ELR (cell line): ENCODE measurements around the gene DSTYK.
"Not testable (repeated sequence)": the region's sequence is repeated elsewhere in the genome, so short reads cannot be mapped to it uniquely, and the experiment has no call there.

Source experiments
- DNase-seq: peaks from one replicate; pipeline ENCODE4 v3.0.0-alpha.2; 2015; ENCODE audit warnings: low read depth

Gene DSTYK

GRCh38 chr1:205214756-205215155 lies 3.3 kb upstream of the DSTYK start:
- no peak for DNase-seq

GRCh38 chr1:205211839-205212536 lies 486 bp upstream of the DSTYK start:
- DNase-seq: no peak

DNA sequence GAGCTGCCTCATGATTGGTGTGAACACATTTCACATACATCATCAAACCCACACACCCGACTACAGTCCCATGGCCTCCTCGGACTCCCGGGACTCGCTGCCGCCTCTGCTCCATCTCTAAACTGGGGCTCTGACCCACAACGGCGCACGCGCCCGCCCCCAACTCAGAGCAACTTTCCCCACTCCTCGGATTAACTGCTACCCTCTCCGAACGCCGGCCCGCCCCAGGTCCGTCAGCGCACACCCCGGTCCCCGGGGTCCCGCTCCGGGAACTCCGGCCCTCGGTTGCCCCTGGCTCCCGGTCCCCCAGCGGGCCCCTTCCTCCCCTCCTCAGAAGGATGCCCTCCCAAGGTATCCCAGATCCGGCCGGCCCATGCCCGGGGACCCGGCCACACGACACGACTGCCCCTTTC lies 740 bp downstream of the DSTYK start:
- peak; percentile 44 for DNase-seq

DNA sequence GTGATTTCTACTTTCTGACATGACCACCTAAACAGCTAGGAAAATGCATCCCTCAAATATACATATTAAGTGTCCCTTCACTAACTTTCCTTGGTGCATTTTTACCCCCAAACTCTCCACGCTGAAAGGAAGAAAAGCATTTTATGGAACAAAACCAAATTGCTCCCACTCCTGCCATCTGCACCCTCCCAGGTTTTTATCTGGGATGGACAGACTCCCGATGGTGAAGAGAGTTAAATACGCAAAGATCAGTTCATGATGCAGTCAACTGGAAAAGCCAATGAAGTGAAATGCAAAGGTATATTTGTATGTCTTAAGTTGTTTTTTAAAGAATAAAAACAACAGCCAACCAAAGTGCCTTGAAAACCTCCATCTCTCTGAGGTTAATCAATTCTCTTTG lies 2.7 kb downstream of the DSTYK start:
- no peak for DNase-seq

DNA sequence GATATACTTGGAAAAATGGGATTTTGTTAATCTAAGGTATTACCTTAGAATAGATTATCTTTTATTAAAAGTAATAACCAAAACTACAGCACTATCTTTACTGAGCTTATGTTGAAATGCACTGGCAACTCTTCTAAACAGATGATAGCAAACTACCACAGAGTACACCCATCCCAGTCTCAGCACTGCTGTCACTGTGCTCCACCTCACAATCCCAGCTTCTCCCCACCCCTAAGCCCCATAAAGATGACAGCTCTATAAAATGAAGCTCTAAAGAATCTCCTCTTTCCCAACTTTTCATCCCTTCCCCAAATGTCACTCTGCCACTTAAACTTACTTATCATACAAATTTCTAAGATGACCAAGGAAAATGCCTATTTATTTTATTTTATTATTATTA lies 6.4 kb downstream of the DSTYK start:
- no peak for DNase-seq

GRCh38 chr1:205204552-205204951 lies 7.0 kb downstream of the DSTYK start:
- peak; percentile 49 for DNase-seq

GRCh38 chr1:205199931-205200299 lies 11.6 kb downstream of the DSTYK start:
- no peak for DNase-seq

DNA sequence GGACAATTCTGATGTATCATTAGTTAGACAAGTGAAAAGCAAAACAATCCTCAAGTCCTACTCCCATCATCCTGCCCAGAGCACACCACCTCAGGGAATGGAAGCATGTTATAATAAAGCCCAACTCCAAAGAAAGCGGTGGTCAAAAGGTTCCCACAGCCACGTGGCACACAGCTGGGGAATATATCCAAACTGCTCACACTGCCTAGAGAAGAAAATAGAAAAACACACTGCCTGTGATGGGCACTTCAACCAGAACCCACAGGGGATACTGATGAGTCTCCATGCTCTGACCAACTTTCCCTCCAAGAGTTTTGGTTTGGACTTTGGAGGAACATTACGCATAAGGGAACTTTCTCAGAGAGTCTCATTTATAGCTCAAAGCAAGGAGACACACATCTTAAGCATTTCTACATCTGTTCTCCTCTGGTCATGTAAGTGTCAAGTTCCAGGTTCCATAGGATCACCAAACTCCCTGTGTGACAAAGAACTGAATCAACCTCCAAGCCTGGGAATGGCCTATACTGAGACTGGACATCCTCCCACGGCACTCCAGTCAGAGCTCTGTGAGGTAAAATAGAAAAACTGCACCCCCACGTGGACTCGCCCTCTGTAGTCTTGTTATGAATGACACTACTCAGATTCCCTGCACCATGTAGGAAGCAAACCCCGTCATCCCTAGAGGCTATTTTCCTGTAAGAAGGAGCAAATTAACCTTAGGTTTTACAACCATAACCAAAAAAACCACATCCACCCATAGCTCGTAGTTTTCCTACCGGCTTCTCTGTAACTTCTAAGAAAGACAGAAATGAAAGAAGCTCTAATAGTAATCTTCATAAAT lies 12.2 kb downstream of the DSTYK start:
- peak; percentile 77 for DNase-seq

DNA sequence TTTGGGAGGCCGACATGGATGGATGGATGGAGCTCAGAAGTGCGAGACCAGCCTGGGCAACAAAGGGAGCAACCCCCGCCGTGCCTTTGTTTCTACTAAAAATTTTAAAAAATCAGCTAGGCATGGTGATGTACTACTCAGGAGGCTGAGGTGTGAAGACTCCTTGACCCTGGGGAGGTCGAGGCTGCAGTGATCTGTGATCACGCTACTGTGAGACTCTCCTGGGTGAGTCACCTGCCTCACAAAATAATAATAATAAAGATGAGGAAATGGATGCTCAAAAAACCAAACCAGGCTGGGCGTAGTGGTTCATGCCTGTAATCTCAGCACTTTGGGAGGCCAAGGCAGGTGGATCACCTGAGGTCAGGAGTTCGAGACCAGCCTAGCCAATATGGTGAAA lies 19.2 kb downstream of the DSTYK start:
- no peak for DNase-seq

GRCh38 chr1:205191622-205192021 lies 19.9 kb downstream of the DSTYK start:
- DNase-seq: no peak

DNA sequence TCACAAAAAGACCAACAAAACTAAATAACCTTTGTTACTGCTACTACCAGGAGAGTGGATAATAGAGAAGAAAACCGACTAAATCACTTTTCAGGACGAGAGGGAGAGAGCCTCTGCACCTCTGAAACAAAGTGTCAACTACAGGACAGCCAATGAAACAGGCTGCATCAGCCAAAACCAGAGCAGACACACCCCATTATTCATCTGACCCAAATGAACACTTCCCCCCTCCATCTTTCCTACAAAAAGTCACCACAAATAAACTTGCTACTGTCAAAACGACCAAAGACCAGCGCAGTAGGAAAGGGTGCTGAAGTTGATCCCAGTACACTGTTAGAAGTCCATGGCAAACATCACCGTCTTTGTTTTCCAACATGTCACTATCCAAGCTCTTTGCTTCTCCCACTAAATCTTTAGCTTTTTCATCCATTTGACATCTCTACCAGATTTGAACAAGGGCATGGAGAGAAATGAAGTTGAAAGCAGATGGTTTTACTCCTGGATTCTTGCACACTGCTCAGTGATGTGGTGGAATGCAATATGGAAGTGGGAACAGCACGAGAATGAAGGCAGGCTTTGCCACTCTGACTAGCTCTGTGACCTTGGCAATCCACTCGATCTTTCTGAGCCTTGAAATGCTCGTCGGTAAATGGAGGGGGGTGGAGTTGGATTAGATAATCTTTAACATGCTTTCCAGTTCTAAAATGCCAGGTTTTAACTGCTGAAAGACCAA lies 20.5 kb downstream of the DSTYK start:
- DNase-seq: no peak

DNA sequence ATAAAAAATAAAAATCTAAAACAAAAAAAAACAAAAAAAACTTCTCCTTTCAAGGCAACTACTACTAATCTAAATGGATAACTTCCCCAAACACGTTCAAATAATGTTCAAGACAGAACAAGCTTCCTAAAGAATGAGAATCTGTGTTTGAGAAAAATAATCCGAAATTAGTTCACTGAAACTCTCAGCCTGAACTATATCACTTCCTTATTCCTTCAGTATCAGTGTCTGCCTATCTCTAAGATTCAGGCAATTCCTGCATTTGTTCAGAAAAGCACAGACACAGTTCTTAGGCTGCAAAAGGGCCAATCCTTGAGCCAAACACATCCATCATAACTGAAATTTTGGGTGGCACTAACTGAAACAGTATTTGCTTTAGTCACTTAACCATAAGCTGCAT lies 22.4 kb downstream of the DSTYK start:
- DNase-seq: no peak

- no peak for DNase-seq
Observed at GRCh38 chr1:205188596-205188995, 22.9 kb downstream of the DSTYK start.

- no peak for DNase-seq
Observed at GRCh38 chr1:205188098-205188497, 23.4 kb downstream of the DSTYK start.

- DNase-seq: no peak
Observed at GRCh38 chr1:205187420-205187819, 24.1 kb downstream of the DSTYK start.

- DNase-seq: no peak
Observed at GRCh38 chr1:205186191-205186590, 25.3 kb downstream of the DSTYK start.

DNA sequence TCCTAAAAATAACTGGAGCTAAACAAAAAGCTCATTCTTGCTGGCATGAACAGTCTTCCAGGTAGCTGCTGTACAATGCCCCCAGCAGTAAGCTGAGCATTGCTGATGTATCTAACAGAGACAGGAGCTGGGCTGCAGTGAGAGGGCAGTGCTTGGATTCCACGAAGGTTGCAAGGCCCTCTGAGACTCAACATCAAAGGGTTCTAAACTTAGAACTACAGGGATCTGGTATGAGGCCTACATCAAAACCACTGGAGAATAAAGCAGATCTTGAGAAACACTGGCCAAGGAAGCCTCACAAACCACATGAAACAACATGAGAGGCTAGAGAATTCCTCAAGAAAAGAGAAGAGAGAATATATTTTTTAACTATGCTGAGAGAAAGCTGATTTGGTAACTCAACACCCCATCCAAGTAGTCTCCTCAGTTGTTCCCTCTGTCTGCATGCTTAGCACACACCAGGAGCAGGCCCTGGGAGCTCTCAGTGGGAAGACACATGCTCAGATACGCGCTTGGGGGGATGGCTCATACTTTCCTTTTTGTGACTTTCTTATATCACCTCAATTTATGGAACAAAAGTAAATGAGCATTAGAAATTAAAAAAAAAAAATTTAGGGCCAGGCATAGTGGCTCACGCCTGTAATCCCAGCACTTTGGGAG lies 27.7 kb downstream of the DSTYK start:
- no peak for DNase-seq

- DNase-seq: no peak
Observed at GRCh38 chr1:205182930-205183329, 28.6 kb downstream of the DSTYK start.

- DNase-seq: not testable (repeated sequence)
Observed at GRCh38 chr1:205180331-205180730, 31.2 kb downstream of the DSTYK start.

DNA sequence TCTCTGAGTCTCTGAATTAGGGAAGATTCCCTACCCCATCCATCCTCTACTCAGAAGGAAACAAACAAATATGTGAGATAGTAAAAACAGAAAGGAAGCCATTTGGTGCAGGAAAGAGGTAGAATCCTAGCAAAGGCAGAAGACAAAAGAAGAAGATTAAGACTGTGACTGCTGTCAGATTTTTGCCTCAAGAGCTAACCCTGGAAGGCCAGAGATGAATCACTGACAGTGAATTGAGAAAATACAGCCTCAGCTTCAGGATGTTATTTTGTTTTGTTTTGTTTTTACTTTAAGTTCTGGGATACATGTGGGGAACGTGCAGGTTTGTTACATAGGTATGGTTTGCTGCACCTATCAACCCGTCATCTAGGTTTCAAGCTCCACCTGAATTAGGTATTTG lies 31.7 kb downstream of the DSTYK start:
- DNase-seq: peak; percentile 37

DNA sequence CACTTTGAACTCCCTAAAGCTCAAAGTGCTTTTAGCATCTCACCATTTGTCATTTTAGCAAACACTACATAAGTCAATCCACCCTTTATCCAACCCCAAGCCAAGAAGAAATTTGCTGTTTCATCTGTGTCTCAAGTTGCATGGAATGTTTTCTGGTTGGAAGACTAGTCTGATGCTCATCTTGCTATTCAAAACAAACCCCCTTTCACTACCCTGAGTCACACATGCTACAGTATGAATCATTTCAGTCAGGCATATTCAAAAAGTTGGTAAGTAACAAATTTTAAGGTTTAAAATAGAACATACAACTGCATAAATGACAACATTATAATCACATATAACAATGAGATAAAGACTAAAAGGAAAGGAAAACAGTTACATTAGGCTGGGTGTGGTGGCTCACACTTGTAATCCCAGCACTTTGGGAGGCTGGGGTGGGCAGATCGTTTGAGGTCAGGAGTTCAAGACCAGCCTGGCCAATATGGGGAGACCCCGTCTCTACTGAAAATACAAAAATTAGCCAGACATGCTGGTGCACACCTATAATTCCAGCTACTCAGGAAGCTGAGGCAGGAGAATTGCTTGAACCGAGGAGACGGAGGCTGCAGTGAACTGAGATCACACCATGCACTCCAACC lies 38.7 kb downstream of the DSTYK start:
- peak; percentile 97 for DNase-seq

DNA sequence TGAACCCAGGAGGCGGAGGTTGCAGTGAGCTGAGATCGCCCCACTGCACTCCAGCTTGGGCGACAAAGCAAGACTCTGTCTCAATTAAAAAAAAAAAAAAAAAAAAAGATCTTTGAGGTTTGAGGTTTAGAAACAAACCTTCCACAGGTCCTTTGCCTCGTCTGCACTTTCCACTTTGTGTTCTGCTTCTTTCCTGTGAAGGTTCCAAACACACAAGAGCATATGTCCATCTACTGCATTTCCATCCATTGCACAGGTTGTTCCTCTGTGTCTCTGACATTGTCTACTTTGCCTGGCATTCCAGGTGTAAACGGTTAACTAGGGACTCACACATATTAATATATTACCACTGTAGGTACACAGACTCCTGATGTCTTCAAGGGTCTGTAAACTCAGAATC lies 40.1 kb downstream of the DSTYK start:
- no peak for DNase-seq
